Measurements from ENCODE around the gene NRG4.

The NRG4 gene

DNA sequence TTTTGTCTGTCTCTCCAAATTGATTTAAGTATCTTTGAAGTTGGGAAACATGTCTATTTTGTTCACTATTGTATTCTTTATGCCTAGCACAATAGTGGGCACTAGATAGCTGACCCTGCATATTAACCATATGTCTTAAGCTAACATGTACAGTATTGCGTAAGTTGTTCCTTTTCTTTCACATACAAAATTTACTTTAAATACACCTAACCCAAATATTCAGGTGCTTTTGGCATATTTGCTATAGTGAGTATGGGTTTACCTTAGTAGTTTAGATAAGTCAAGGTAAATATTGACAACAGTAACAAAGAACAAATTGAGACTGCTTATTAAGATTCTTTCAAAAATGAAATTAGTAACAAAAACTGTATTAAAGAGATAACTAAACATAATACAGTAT is 50.9 kb downstream of the NRG4 start:
- Histone ChIP-seq H3K4me2 (ENCODE audit: insufficient read depth, low read length) (no peak overlapping the region), H3K4me1 (ENCODE audit: insufficient read depth, low read length) (no peaks in the 10 kb centered on the region), H3K4me3 (ENCODE audit: low read depth in 1 of 2, low read length in 2 of 2) (no peak overlapping the region), H3K36me3 (ENCODE audit: insufficient read depth, low read length) (no peaks in the 10 kb centered on the region), H3K79me2 (ENCODE audit: insufficient read depth, low read length) (no peaks in the 10 kb centered on the region), H4K20me1 (ENCODE audit: insufficient read depth, low read length) (no peaks in the 10 kb centered on the region), H3K27me3 (ENCODE audit: insufficient read depth, low read length, poor library complexity) (no peaks in the 10 kb centered on the region), H2AFZ (ENCODE audit: low read depth, low read length) (no peak overlapping the region), H3K9me3 (ENCODE audit: insufficient read depth, low read length, severe bottlenecking) (no peaks in the 10 kb centered on the region), H3K27ac (ENCODE audit: low read length) (no peak overlapping the region), H3K9ac (ENCODE audit: low read depth, low read length) (no peak overlapping the region)
- DNase-seq (no peak), ATAC-seq (ENCODE audit: insufficient read depth, low read depth) (no peak)
- no peak for TF ChIP-seq EZH2 (IDR thresholded peaks at IDR 0.05; ENCODE audit: borderline replicate concordance, low read depth, low read length, severe bottlenecking)
- TF ChIP-seq, protein P1, sequence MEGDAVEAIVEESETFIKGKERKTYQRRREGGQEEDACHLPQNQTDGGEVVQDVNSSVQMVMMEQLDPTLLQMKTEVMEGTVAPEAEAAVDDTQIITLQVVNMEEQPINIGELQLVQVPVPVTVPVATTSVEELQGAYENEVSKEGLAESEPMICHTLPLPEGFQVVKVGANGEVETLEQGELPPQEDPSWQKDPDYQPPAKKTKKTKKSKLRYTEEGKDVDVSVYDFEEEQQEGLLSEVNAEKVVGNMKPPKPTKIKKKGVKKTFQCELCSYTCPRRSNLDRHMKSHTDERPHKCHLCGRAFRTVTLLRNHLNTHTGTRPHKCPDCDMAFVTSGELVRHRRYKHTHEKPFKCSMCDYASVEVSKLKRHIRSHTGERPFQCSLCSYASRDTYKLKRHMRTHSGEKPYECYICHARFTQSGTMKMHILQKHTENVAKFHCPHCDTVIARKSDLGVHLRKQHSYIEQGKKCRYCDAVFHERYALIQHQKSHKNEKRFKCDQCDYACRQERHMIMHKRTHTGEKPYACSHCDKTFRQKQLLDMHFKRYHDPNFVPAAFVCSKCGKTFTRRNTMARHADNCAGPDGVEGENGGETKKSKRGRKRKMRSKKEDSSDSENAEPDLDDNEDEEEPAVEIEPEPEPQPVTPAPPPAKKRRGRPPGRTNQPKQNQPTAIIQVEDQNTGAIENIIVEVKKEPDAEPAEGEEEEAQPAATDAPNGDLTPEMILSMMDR (IDR thresholded peaks at IDR 0.05; ENCODE audit: borderline replicate concordance, extremely low read depth, low read length, poor library complexity, severe bottlenecking) = no peak

GRCh38 chr15:75955720-75956119 is 56.5 kb downstream of the NRG4 start:
- no peaks in the 10 kb centered on the region for H4K20me1 ChIP-seq (ENCODE audit: insufficient read depth, low read length)
- H3K27me3 ChIP-seq (ENCODE audit: insufficient read depth, low read length, poor library complexity) = peaks cover 7% of the 10 kb centered on the region
- H3K79me2 ChIP-seq (ENCODE audit: insufficient read depth, low read length) = no peaks in the 10 kb centered on the region
- no peak overlapping the region for H3K4me3 ChIP-seq (ENCODE audit: low read depth in 1 of 2, low read length in 2 of 2)
- no peak overlapping the region for H2AFZ ChIP-seq (ENCODE audit: low read depth, low read length)
- H3K4me1 ChIP-seq (ENCODE audit: insufficient read depth, low read length) = no peaks in the 10 kb centered on the region
- no peak for ATAC-seq (ENCODE audit: insufficient read depth, low read depth)
- no peak overlapping the region for H3K9ac ChIP-seq (ENCODE audit: low read depth, low read length)
- H3K27ac ChIP-seq (ENCODE audit: low read length) = no peak overlapping the region
- H3K9me3 ChIP-seq (ENCODE audit: insufficient read depth, low read length, severe bottlenecking) = no peaks in the 10 kb centered on the region
- DNase-seq = no peak
- no peak for TF ChIP-seq EZH2 (IDR thresholded peaks at IDR 0.05; ENCODE audit: borderline replicate concordance, low read depth, low read length, severe bottlenecking)
- TF ChIP-seq, protein P1 (IDR thresholded peaks at IDR 0.05; ENCODE audit: borderline replicate concordance, extremely low read depth, low read length, poor library complexity, severe bottlenecking) = no peak
- H3K4me2 ChIP-seq (ENCODE audit: insufficient read depth, low read length) = no peak overlapping the region
- H3K36me3 ChIP-seq (ENCODE audit: insufficient read depth, low read length) = no peaks in the 10 kb centered on the region

GRCh38 chr15:75952525-75952924 is 59.7 kb downstream of the NRG4 start:
- H3K9me3 ChIP-seq (ENCODE audit: insufficient read depth, low read length, severe bottlenecking) = no peaks in the 10 kb centered on the region
- TF ChIP-seq, protein P1 (IDR thresholded peaks at IDR 0.05; ENCODE audit: borderline replicate concordance, extremely low read depth, low read length, poor library complexity, severe bottlenecking) = no peak
- TF ChIP-seq EZH2 (IDR thresholded peaks at IDR 0.05; ENCODE audit: borderline replicate concordance, low read depth, low read length, severe bottlenecking) = no peak
- no peak overlapping the region for H3K4me3 ChIP-seq (ENCODE audit: low read depth in 1 of 2, low read length in 2 of 2)
- H3K27ac ChIP-seq (ENCODE audit: low read length) = no peak overlapping the region
- ATAC-seq (ENCODE audit: insufficient read depth, low read depth) (no peak), DNase-seq (no peak)
- no peak overlapping the region for H3K4me2 ChIP-seq (ENCODE audit: insufficient read depth, low read length)
- peaks cover 7% of the 10 kb centered on the region for H3K27me3 ChIP-seq (ENCODE audit: insufficient read depth, low read length, poor library complexity)
- no peak overlapping the region for H2AFZ ChIP-seq (ENCODE audit: low read depth, low read length)
- H3K79me2 ChIP-seq (ENCODE audit: insufficient read depth, low read length) = no peaks in the 10 kb centered on the region
- no peaks in the 10 kb centered on the region for H3K36me3 ChIP-seq (ENCODE audit: insufficient read depth, low read length)
- H3K9ac ChIP-seq (ENCODE audit: low read depth, low read length) = no peak overlapping the region
- no peaks in the 10 kb centered on the region for H3K4me1 ChIP-seq (ENCODE audit: insufficient read depth, low read length)
- H4K20me1 ChIP-seq (ENCODE audit: insufficient read depth, low read length) = no peaks in the 10 kb centered on the region

DNA sequence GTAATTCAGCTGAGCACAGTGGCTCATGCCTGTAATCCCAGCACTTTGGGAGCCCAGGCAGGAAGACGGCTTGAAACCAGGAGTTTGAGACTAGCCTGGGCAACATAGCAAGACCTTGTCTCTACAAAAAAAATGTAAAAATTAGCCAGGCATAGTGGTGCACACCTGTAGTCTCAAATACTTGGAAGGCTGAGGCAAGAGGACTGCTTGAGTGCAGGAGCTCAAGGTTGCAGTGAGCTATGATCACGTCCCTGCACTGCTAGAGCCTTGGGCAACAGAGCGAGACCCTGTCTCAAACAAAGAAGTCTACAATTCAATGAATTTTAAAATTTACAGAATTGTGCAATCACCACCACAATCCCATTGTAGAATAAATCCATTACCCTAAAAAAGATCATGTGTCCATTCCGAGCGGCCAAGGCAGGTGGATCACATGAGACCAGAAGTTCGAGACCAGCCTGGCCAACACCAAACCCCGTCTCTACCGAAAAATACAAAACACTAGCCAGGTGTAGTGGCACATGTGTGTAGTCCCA is 63.4 kb downstream of the NRG4 start:
- no peaks in the 10 kb centered on the region for H3K9me3 ChIP-seq (ENCODE audit: insufficient read depth, low read length, severe bottlenecking)
- H3K4me2 ChIP-seq (ENCODE audit: insufficient read depth, low read length) = no peak overlapping the region
- no peak overlapping the region for H3K9ac ChIP-seq (ENCODE audit: low read depth, low read length)
- no peaks in the 10 kb centered on the region for H4K20me1 ChIP-seq (ENCODE audit: insufficient read depth, low read length)
- peaks cover 2% of the 10 kb centered on the region for H3K27me3 ChIP-seq (ENCODE audit: insufficient read depth, low read length, poor library complexity)
- DNase-seq (no peak), ATAC-seq (ENCODE audit: insufficient read depth, low read depth) (no peak)
- no peaks in the 10 kb centered on the region for H3K4me1 ChIP-seq (ENCODE audit: insufficient read depth, low read length)
- TF ChIP-seq, protein P1 (IDR thresholded peaks at IDR 0.05; ENCODE audit: borderline replicate concordance, extremely low read depth, low read length, poor library complexity, severe bottlenecking) = no peak
- no peak for TF ChIP-seq EZH2 (IDR thresholded peaks at IDR 0.05; ENCODE audit: borderline replicate concordance, low read depth, low read length, severe bottlenecking)
- no peak overlapping the region for H3K4me3 ChIP-seq (ENCODE audit: low read depth in 1 of 2, low read length in 2 of 2)
- no peak overlapping the region for H2AFZ ChIP-seq (ENCODE audit: low read depth, low read length)
- no peaks in the 10 kb centered on the region for H3K36me3 ChIP-seq (ENCODE audit: insufficient read depth, low read length)
- H3K79me2 ChIP-seq (ENCODE audit: insufficient read depth, low read length) = no peaks in the 10 kb centered on the region
- no peak overlapping the region for H3K27ac ChIP-seq (ENCODE audit: low read length)
